Central memory CD8-positive, alpha-beta T cell (primary cell): Measurements from ENCODE around the gene CNTLN.
"Not testable (repeated sequence)": the region's sequence is repeated elsewhere in the genome, so short reads cannot be mapped to it uniquely, and the experiment has no call there.

Experiments used
- ATAC-seq: fragments of 150-1000 bp; cut with Tn5 transposase; replicated peaks from 2 replicates; pipeline ENCODE4 v1.10.0; 2022; ENCODE audit warnings: mild to moderate bottlenecking, moderate FRiP score, moderate number of reproducible peaks; ENCODE audit not compliant: poor library complexity, severe bottlenecking; ENCODE audit errors: extremely low read depth
- DNase-seq, 2 donors: peaks; one replicate each; pipeline ENCODE4 v3.0.0; 2021; ENCODE audit warnings: low spot score in 2 of 2
- H3K27ac Mint-ChIP-seq: one replicate; pipeline ENCODE4 v1.8.0; 2022; ENCODE audit warnings: low read depth, mild to moderate bottlenecking, moderate library complexity, mixed read lengths
- H3K27me3 Mint-ChIP-seq: one replicate; pipeline ENCODE4 v1.8.0; 2022; ENCODE audit warnings: mixed read lengths
- H3K36me3 Mint-ChIP-seq: one replicate; pipeline ENCODE4 v1.8.0; 2022; ENCODE audit warnings: mild to moderate bottlenecking, moderate library complexity, mixed read lengths; ENCODE audit not compliant: insufficient read depth
- H3K4me1 Mint-ChIP-seq: one replicate; pipeline ENCODE4 v1.8.0; 2022; ENCODE audit warnings: mixed read lengths
- H3K4me3 Mint-ChIP-seq: one replicate; pipeline ENCODE4 v1.8.0; 2022; ENCODE audit warnings: mild to moderate bottlenecking, moderate library complexity, mixed read lengths
- H3K9me3 Mint-ChIP-seq: one replicate; pipeline ENCODE4 v1.8.0; 2022; ENCODE audit warnings: mixed read lengths

CNTLN gene

DNA sequence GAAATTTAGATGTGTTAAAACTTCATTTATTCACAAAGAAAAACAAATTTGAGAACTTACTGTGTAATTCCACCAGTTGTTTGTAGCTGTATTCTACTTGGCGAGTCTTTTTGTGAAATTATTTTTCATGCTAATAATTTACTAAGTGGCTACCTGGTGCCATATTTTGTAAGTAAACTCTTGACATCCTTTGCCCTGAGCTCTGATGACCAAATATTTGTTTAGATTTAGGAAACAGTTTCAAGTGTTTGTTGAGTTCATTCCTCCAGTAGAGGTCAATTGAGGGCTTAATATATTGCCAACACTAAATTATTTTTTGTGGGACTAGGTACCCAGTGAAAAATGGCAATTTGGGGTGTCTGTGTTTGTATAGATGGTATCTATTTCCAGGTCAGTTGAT, 3.7 kb downstream of the CNTLN start:
- peaks cover 14% of the 10 kb centered on the region for H3K9me3 Mint-ChIP-seq
- H3K27ac Mint-ChIP-seq: no peak overlapping the region
- no peak for ATAC-seq
- DNase-seq: no peak
- H3K4me3 Mint-ChIP-seq: no peak overlapping the region
- no peaks in the 10 kb centered on the region for H3K36me3 Mint-ChIP-seq
- peaks cover 12% of the 10 kb centered on the region for H3K27me3 Mint-ChIP-seq
- peaks cover 7% of the 10 kb centered on the region for H3K4me1 Mint-ChIP-seq

- H3K27me3 Mint-ChIP-seq: no peaks in the 10 kb centered on the region
- H3K4me3 Mint-ChIP-seq: no peak overlapping the region
- no peak overlapping the region for H3K27ac Mint-ChIP-seq
- no peaks in the 10 kb centered on the region for H3K36me3 Mint-ChIP-seq
- peaks cover 8% of the 10 kb centered on the region for H3K9me3 Mint-ChIP-seq
- no peaks in the 10 kb centered on the region for H3K4me1 Mint-ChIP-seq
- no peak for DNase-seq
- no peak for ATAC-seq
Measured at GRCh38 chr9:17140418-17140817, 5.6 kb downstream of the CNTLN start.

- H3K36me3 Mint-ChIP-seq: peaks cover 2% of the 10 kb centered on the region
- peaks cover 26% of the 10 kb centered on the region for H3K9me3 Mint-ChIP-seq
- ATAC-seq: no peak
- H3K4me1 Mint-ChIP-seq: no peaks in the 10 kb centered on the region
- no peaks in the 10 kb centered on the region for H3K27me3 Mint-ChIP-seq
- no peak overlapping the region for H3K27ac Mint-ChIP-seq
- no peak overlapping the region for H3K4me3 Mint-ChIP-seq
- DNase-seq: no peak
Measured at GRCh38 chr9:17148324-17148723, 13.5 kb downstream of the CNTLN start.

- H3K4me1 Mint-ChIP-seq: no peaks in the 10 kb centered on the region
- H3K4me3 Mint-ChIP-seq: no peak overlapping the region
- H3K36me3 Mint-ChIP-seq: no peaks in the 10 kb centered on the region
- DNase-seq (no peak), ATAC-seq (no peak)
- no peaks in the 10 kb centered on the region for H3K27me3 Mint-ChIP-seq
- peaks cover 13% of the 10 kb centered on the region for H3K9me3 Mint-ChIP-seq
- no peak overlapping the region for H3K27ac Mint-ChIP-seq
Measured at GRCh38 chr9:17159469-17159868, 24.6 kb downstream of the CNTLN start.

GRCh38 chr9:17160327-17160726, 25.5 kb downstream of the CNTLN start:
- no peak for ATAC-seq
- peaks cover 17% of the 10 kb centered on the region for H3K9me3 Mint-ChIP-seq

GRCh38 chr9:17165764-17166163, 30.9 kb downstream of the CNTLN start:
- no peak for DNase-seq
- no peak for ATAC-seq
- peaks cover 10% of the 10 kb centered on the region for H3K9me3 Mint-ChIP-seq
- no peaks in the 10 kb centered on the region for H3K4me1 Mint-ChIP-seq
- H3K27me3 Mint-ChIP-seq: no peaks in the 10 kb centered on the region
- no peaks in the 10 kb centered on the region for H3K36me3 Mint-ChIP-seq
- H3K4me3 Mint-ChIP-seq: no peak overlapping the region
- no peak overlapping the region for H3K27ac Mint-ChIP-seq

More at GRCh38 chr9:17160327-17160726, 25.5 kb downstream of the CNTLN start:
- Mint-ChIP-seq H3K4me1 (no peaks in the 10 kb centered on the region), H3K27me3 (no peaks in the 10 kb centered on the region), H3K4me3 (no peak overlapping the region), H3K27ac (no peak overlapping the region), H3K36me3 (no peaks in the 10 kb centered on the region)
- no peak for DNase-seq

DNA sequence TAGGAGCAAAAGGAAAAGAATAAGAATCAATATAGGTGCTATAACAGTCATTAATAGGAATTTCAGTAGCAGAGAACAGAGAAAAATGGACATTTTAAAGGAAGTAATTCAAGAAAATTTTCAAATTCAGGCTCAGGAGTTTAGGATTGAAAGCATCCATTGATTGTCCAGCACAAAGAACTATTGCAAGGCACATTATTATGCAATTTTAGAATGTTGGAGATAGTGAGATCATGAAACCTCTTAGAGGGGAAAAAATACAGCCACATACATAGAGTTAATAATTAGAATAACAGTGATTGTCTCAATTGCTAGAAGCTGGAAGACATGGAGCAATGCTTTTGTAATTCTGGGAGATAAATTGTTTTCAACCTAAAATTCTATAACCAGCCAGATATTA, 31.5 kb downstream of the CNTLN start:
- peaks cover 14% of the 10 kb centered on the region for H3K9me3 Mint-ChIP-seq

GRCh38 chr9:17171309-17172094, 36.7 kb downstream of the CNTLN start:
- no peak for ATAC-seq
- Mint-ChIP-seq H3K4me1 (no peaks in the 10 kb centered on the region), H3K9me3 (peaks cover 17% of the 10 kb centered on the region), H3K36me3 (no peaks in the 10 kb centered on the region), H3K27ac (no peak overlapping the region), H3K4me3 (no peak overlapping the region), H3K27me3 (no peaks in the 10 kb centered on the region)
- no peak for DNase-seq

More for the DNA sequence above, 31.5 kb downstream of the CNTLN start:
- Mint-ChIP-seq H3K4me1 (no peaks in the 10 kb centered on the region), H3K4me3 (no peak overlapping the region), H3K36me3 (no peaks in the 10 kb centered on the region), H3K27ac (no peak overlapping the region), H3K27me3 (no peaks in the 10 kb centered on the region)
- ATAC-seq (no peak), DNase-seq (no peak)

GRCh38 chr9:17177496-17177895, 42.7 kb downstream of the CNTLN start:
- not testable (repeated sequence) for H3K27ac Mint-ChIP-seq, ATAC-seq, H3K4me3 Mint-ChIP-seq, H3K36me3 Mint-ChIP-seq, H3K27me3 Mint-ChIP-seq, H3K4me1 Mint-ChIP-seq, DNase-seq
- H3K9me3 Mint-ChIP-seq: peaks cover 11% of the 10 kb centered on the region

DNA sequence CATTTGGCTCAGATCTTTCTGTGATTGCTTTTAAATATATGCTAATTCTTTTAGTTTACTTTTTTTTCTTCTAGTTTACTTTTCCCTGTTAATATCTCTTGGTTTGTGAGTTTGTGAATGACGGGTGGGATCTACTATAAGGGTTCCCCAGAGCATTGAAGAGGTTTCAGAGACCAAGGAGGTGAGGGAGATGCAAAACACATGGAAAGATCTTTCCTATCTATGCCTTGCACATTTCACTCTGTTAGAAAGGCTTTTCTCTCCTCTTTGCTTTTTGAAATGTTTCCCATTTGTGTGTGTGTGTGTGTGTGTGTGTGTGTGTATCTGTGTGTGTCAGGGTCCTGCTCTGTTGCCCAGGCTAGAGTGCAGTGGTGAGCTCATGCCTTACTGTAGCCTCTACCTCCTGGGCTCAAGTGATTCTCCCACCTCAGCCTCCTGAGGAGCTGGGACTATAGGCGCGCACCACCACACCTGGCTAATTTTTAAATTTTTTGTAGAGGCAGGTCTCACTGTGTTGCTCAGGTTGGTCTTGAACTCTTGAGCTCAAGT, 50.7 kb downstream of the CNTLN start:
- DNase-seq: no peak

GRCh38 chr9:17191082-17191481, 56.2 kb downstream of the CNTLN start:
- H3K4me3 Mint-ChIP-seq: no peak overlapping the region
- H3K36me3 Mint-ChIP-seq: no peaks in the 10 kb centered on the region
- ATAC-seq: no peak
- no peaks in the 10 kb centered on the region for H3K4me1 Mint-ChIP-seq
- DNase-seq: no peak
- no peaks in the 10 kb centered on the region for H3K27me3 Mint-ChIP-seq
- H3K9me3 Mint-ChIP-seq: no peaks in the 10 kb centered on the region
- no peak overlapping the region for H3K27ac Mint-ChIP-seq

More for the DNA sequence above, 50.7 kb downstream of the CNTLN start:
- Mint-ChIP-seq H3K27me3 (no peaks in the 10 kb centered on the region), H3K9me3 (peaks cover 16% of the 10 kb centered on the region), H3K36me3 (no peaks in the 10 kb centered on the region), H3K4me3 (no peak overlapping the region), H3K27ac (no peak overlapping the region), H3K4me1 (no peaks in the 10 kb centered on the region)
- ATAC-seq: no peak

DNA sequence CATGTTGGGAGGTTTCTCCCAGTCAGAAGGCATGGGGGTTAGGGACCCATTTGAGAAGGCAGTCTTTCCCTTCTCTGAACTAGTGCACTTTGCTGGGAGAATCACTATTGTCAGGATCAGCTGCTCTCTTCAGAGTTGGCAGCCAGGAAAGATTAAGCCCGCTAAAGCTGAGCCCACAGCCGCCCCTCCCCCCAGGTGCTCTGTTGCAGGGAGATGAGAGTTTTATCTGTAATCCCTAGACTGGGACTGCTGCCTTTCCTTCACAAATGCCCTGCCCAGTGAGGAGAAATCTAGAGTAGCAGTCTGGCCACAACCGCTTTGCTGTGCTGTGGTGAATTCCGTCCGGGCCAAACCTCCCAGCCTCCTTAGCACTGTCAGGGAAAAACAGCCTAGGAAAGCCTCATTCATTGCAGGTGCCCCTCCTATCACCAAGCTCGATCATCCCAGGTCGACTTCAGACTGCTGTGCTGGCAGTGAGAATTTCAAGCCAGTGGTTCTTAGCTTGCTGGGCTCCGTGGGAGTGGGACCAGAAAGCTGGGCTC, 69.8 kb downstream of the CNTLN start:
- H3K4me3 Mint-ChIP-seq: no peak overlapping the region
- ATAC-seq (no peak), DNase-seq (no peak)
- H3K4me1 Mint-ChIP-seq: no peaks in the 10 kb centered on the region
- H3K9me3 Mint-ChIP-seq: peaks cover 42% of the 10 kb centered on the region
- H3K27me3 Mint-ChIP-seq: no peaks in the 10 kb centered on the region
- no peak overlapping the region for H3K27ac Mint-ChIP-seq
- H3K36me3 Mint-ChIP-seq: peaks cover 3% of the 10 kb centered on the region

- no peaks in the 10 kb centered on the region for H3K4me1 Mint-ChIP-seq
- H3K36me3 Mint-ChIP-seq: no peaks in the 10 kb centered on the region
- peaks cover 20% of the 10 kb centered on the region for H3K9me3 Mint-ChIP-seq
- no peaks in the 10 kb centered on the region for H3K27me3 Mint-ChIP-seq
- ATAC-seq (no peak), DNase-seq (no peak)
- no peak overlapping the region for H3K4me3 Mint-ChIP-seq
- H3K27ac Mint-ChIP-seq: no peak overlapping the region
Measured at GRCh38 chr9:17216011-17216410, 81.2 kb downstream of the CNTLN start.
